HepG2 (cell line): ENCODE results near the gene LLGL2. TPM values are rescaled to one million over a fixed set of nuclear protein-coding genes. Genes with fewer than 3 reads are reported as not detected.
A peak's percentile ranks its signal among the peaks of the same experiment; 100 is the strongest.

Experiments used
- ATAC-seq: fragments of 200-7000 bp; cut with Tn5 transposase; 3 replicates; pipeline ENCODE4 v1.9.1; 2020; ENCODE audit warnings: mild to moderate bottlenecking, moderate library complexity
- BruUV-seq: library from RNA; stranded (reverse); fragments of 400-500 nt; replicated peaks from 2 replicates; lab custom pipeline; 2021; lab: Mats Ljungman, UMichigan
- CTCF ChIA-PET: fragments of 300-600 bp; formaldehyde crosslinking; extraction: SDS; loops from one replicate; lab custom pipeline; 2021; ENCODE audit warnings: low total read pairs, inconsistent platforms, low intra/inter-chr PET ratio; lab: Yijun Ruan, JAX
- POLR2A ChIA-PET: fragments of 350-600 bp; sonication (Branson Sonifier 250); formaldehyde crosslinking; loops from one replicate; lab custom pipeline; 2020; ENCODE audit warnings: antibody characterized with exemption, inconsistent platforms; lab: Yijun Ruan, JAX
- DNase-seq: peaks from one replicate; pipeline ENCODE4 v3.0.0-alpha.2; 2015; ENCODE audit warnings: low spot score
- FAIRE-seq: peaks from 3 replicates; lab custom pipeline; 2011; peaks lifted over from hg19 to GRCh38; lab: Jason Lieb, UNC
- H2AFZ ChIP-seq: one replicate; pipeline ENCODE4 v1.6.1; 2011; ENCODE audit warnings: low read length, inconsistent platforms
- H3K27ac ChIP-seq: fragments of 300-600 bp; 3 replicates; pipeline ENCODE4 v1.8.0; 2011; ENCODE audit warnings: mixed run types, mild to moderate bottlenecking, mixed read lengths, low read length, inconsistent platforms; ENCODE audit not compliant: insufficient read depth; ENCODE audit errors: extremely low read length
- H3K27me3 ChIP-seq, 2 experiments: fragments of 200-600 bp in 1 of 2; 2 replicates in 1 of 2; 3 replicates in 1 of 2; pipeline versions ENCODE4 v1.6.0 to v1.8.0; 2011; ENCODE audit warnings: low read length in 2 of 2, mild to moderate bottlenecking in 2 of 2, moderate library complexity in 2 of 2, inconsistent platforms in 1 of 2; ENCODE audit not compliant: insufficient read depth in 2 of 2, control insufficient read depth in 1 of 2
- H3K36me3 ChIP-seq, 2 experiments: fragments of 200-600 bp in 1 of 2; replicated peaks in 1 of 2; 2 replicates in 1 of 2; 3 replicates in 1 of 2; pipeline versions ENCODE4 v1.5.1 to v1.8.0; 2011; ENCODE audit warnings: low read length in 2 of 2, inconsistent platforms in 1 of 2; ENCODE audit not compliant: insufficient read depth in 2 of 2, control insufficient read depth in 1 of 2
- H3K4me1 ChIP-seq: 2 replicates; pipeline ENCODE4 v1.5.1; 2012; ENCODE audit warnings: low read length, inconsistent platforms; ENCODE audit not compliant: insufficient read depth
- H3K4me2 ChIP-seq: 2 replicates; pipeline ENCODE4 v1.6.0; 2011; ENCODE audit warnings: low read depth, low read length, inconsistent platforms
- H3K4me3 ChIP-seq, 3 experiments: fragments of 200-600 bp in 1 of 3; sonication (generic), shearing (Covaris generic) in 1 of 3; replicated peaks in 1 of 3; 2 replicates each; pipeline ENCODE4 v1.5.1; 2011 to 2016; ENCODE audit warnings: low read length in 3 of 3, inconsistent platforms in 2 of 3, low read depth in 2 of 3, mild to moderate bottlenecking in 2 of 3, control low read depth in 1 of 3, mixed read lengths in 1 of 3; ENCODE audit not compliant: insufficient read depth in 1 of 3
- H3K79me2 ChIP-seq: one replicate; pipeline ENCODE4 v1.6.1; 2011; ENCODE audit warnings: low read length, inconsistent platforms; ENCODE audit not compliant: insufficient read depth
- H3K9ac ChIP-seq: 2 replicates; pipeline ENCODE4 v1.6.0; 2011; ENCODE audit warnings: mild to moderate bottlenecking, low read depth, low read length, inconsistent platforms; ENCODE audit not compliant: insufficient read depth
- H3K9me3 ChIP-seq: 2 replicates; pipeline ENCODE4 v1.5.1; 2012; ENCODE audit warnings: mild to moderate bottlenecking, low read length
- H4K20me1 ChIP-seq: 2 replicates; pipeline ENCODE4 v1.6.0; 2011; ENCODE audit warnings: inconsistent platforms, mild to moderate bottlenecking, low read length, moderate library complexity; ENCODE audit not compliant: insufficient read depth
- AGO2 ChIP-seq: fragments of 200-400 bp; formaldehyde crosslinking; optimal IDR thresholded peaks from 2 replicates; pipeline ENCODE3; 2017; ENCODE audit warnings: mild to moderate bottlenecking, low read depth, low read length, moderate library complexity
- EP300 ChIP-seq, 3 experiments: sonication (generic) in 1 of 3; formaldehyde crosslinking in 1 of 3; IDR thresholded peaks; 2 replicates each; pipeline versions ENCODE4 v1.5.1 to v1.6.1; 2011 to 2020; ENCODE audit warnings: low read depth in 2 of 3, low read length in 2 of 3, borderline replicate concordance in 1 of 3, improper control_type of control experiment in 1 of 3, mild to moderate bottlenecking in 1 of 3, missing genetic modification reagents in 1 of 3, moderate library complexity in 1 of 3
- HES4 ChIP-seq: sonication (generic); formaldehyde crosslinking; IDR thresholded peaks from 2 replicates; pipeline ENCODE4 v1.9.0; 2021; ENCODE audit warnings: mild to moderate bottlenecking, missing genetic modification reagents, borderline replicate concordance
- MTA1 ChIP-seq: sonication (generic); formaldehyde crosslinking; IDR thresholded peaks from 2 replicates; pipeline ENCODE4 v1.4.0; 2020; ENCODE audit warnings: missing genetic modification reagents, mild to moderate bottlenecking, borderline replicate concordance
- NFIB ChIP-seq: sonication (generic); formaldehyde crosslinking; IDR thresholded peaks from 2 replicates; pipeline ENCODE4 v1.9.0; 2021; ENCODE audit warnings: missing genetic modification reagents, mild to moderate bottlenecking, borderline replicate concordance
- PRDM15 ChIP-seq: sonication (generic); formaldehyde crosslinking; IDR thresholded peaks from 2 replicates; pipeline ENCODE4 v1.4.0; 2020; ENCODE audit warnings: missing genetic modification reagents
- RBAK ChIP-seq: sonication (generic); formaldehyde crosslinking; IDR thresholded peaks from 2 replicates; pipeline ENCODE4 v1.5.1; 2020; ENCODE audit warnings: mild to moderate bottlenecking, missing genetic modification reagents
- RBFOX2 ChIP-seq: fragments of 200-400 bp; formaldehyde crosslinking; IDR thresholded peaks from 2 replicates; pipeline ENCODE4 v1.6.1; 2017; ENCODE audit warnings: low read depth, mild to moderate bottlenecking, low read length
- STAT5B ChIP-seq: sonication (generic); formaldehyde crosslinking; IDR thresholded peaks from 2 replicates; pipeline ENCODE4 v1.4.0; 2020; ENCODE audit warnings: missing genetic modification reagents
- TBX2 ChIP-seq: sonication (generic); formaldehyde crosslinking; IDR thresholded peaks from 2 replicates; pipeline ENCODE4 v1.5.0; 2020; ENCODE audit warnings: missing genetic modification reagents, mild to moderate bottlenecking, borderline replicate concordance
- TGIF2 ChIP-seq: IDR thresholded peaks from 2 replicates; pipeline ENCODE4 v1.6.1; 2016; ENCODE audit warnings: control low read depth, missing compliant biosample characterization
- ZNF225 ChIP-seq: sonication (generic); formaldehyde crosslinking; IDR thresholded peaks from 2 replicates; pipeline ENCODE4 v1.4.0; 2020; ENCODE audit warnings: mild to moderate bottlenecking, missing genetic modification reagents
- ZNF501 ChIP-seq: sonication (generic); formaldehyde crosslinking; IDR thresholded peaks from 2 replicates; pipeline ENCODE4 v1.5.1; 2020; ENCODE audit warnings: mild to moderate bottlenecking, moderate library complexity, missing genetic modification reagents
- ZNF737 ChIP-seq: sonication (generic); formaldehyde crosslinking; IDR thresholded peaks from 2 replicates; pipeline ENCODE4 v1.5.0; 2020; ENCODE audit warnings: missing genetic modification reagents, mild to moderate bottlenecking, borderline replicate concordance
- WGBS: methylation state at CpG from one replicate; pipeline ENCODE4 v1.1.6; 2017; ENCODE audit warnings: low lambda C conversion rate; 5-methylcytosine and 5-hydroxymethylcytosine counted together
- in situ Hi-C: cut with HindIII; loops from 2 replicates; pipeline ENCODE4 v1.10.0; 2017; ENCODE audit warnings: low pct_unique_long_range_greater_than_20kb; ENCODE audit not compliant: extremely low pct_ligation_motif_present
- intact Hi-C: fragments of 100-400 bp; cut with micrococcal nuclease; formaldehyde crosslinking; loops from one replicate; pipeline ENCODE4 v1.10.0; 2022; ENCODE audit not compliant: unreplicated experiment
- polyA plus RNA-seq, 8 experiments: library from polyadenylated mRNA; depleted of rRNA in 3 of 8; stranded (reverse) in 7 of 8; unstranded in 1 of 8; fragments of >200 nt; fragmentation: Illumina TruSeq in 4 of 8; extraction: Trizol in 4 of 8; gene quantifications; 2 replicates each; pipeline versions ENCODE4 v1.2.1 to v1.2.3, GENCODE V29; 2011 to 2016; ENCODE audit warnings: low read depth in 4 of 8, missing spikeins in 1 of 8, mixed read lengths in 1 of 8; ENCODE audit not compliant: insufficient read depth in 1 of 8
- total RNA-seq, 5 experiments: library from RNA; depleted of rRNA; stranded (reverse); fragments of >200 nt; fragmentation: Illumina TruSeq; extraction: Trizol; gene quantifications; 2 replicates each; pipeline ENCODE4 v1.2.3, GENCODE V29; 2016; ENCODE audit warnings: low read depth in 1 of 5

LLGL2 gene
- total and polyA plus RNA-seq, 2 of the 13 experiments (the other 11 are each of a cell fraction or from before 2014, with no cell fraction given) = 83.0 to 86.7 TPM

- TF ChIP-seq STAT5B = no peak
- no peak for TF ChIP-seq HES4 (CRISPR knock-in tag)
- no peak for TF ChIP-seq EP300 (IDR thresholded peaks at IDR 0.05; ENCODE audit: low read depth in 2 of 2, low read length in 2 of 2)
- TF ChIP-seq EP300 (CRISPR knock-in tag; IDR thresholded peaks at IDR 0.05; ENCODE audit: borderline replicate concordance) = no peak
- TF ChIP-seq TGIF2 (CRISPR knock-in tag) = no peak
- no peak for TF ChIP-seq PRDM15 (CRISPR knock-in tag)
- TF ChIP-seq RBAK (CRISPR knock-in tag) = no peak
Observed at GRCh38 chr17:75568412-75569255, 43.1 kb downstream of the LLGL2 start (continued).

GRCh38 chr17:75570034-75570676 is 44.7 kb downstream of the LLGL2 start:
- Histone ChIP-seq H3K36me3 (peaks cover 29 to 40% of the 10 kb centered on the region in 2 experiments; a peak in 4 of 5 replicates), H3K9me3 (no peaks in the 10 kb centered on the region), H2AFZ (no peak overlapping the region), H3K27me3 (no peaks in the 10 kb centered on the region), H4K20me1 (no peaks in the 10 kb centered on the region), H3K4me2 (no peak overlapping the region), H3K27ac (no peak overlapping the region), H3K79me2 (no peaks in the 10 kb centered on the region), H3K4me3 (no peak overlapping the region), H3K9ac (no peak overlapping the region), H3K4me1 (no peaks in the 10 kb centered on the region)
- ATAC-seq (no peak), DNase-seq (no peak), FAIRE-seq (no peak)
- BruUV-seq = no TSS peak
- in situ Hi-C loops (no loop called here), intact Hi-C loops (no loop called here)
- POLR2A ChIA-PET = interaction anchor here (1.8 kb wide), 1 partner anchor 13 kb away, joined by 6 read pairs; no protein-coding TSS in a partner anchor
- TF ChIP-seq MTA1 (CRISPR knock-in tag) = peak; percentile 51; the same call in 1 of the 2 replicates
- TF ChIP-seq RBFOX2 = peak; percentile 46; the same call in 1 of the 2 replicates
- TF ChIP-seq ZNF737 = no peak
- TF ChIP-seq AGO2 = peak; percentile 76
- no peak for TF ChIP-seq ZNF501 (CRISPR knock-in tag)
- no peak for TF ChIP-seq NFIB (CRISPR knock-in tag)
- TF ChIP-seq ZNF225 (CRISPR knock-in tag) = no peak
- TF ChIP-seq TBX2 (CRISPR knock-in tag) = no peak
- CTCF ChIA-PET = no interaction called here
- 97% methylated on average over 34 of the region's 35 CpGs for WGBS
